IPS-18c (cell line): ENCODE results near the gene S100A5.

Experiments
- H3K4me3 ChIP-seq: 2 replicates; pipeline ENCODE4 v1.7.0; 2013; ENCODE audit warnings: low read depth, mild to moderate bottlenecking, low read length, moderate library complexity; ENCODE audit not compliant: insufficient read depth
- H3K9me3 ChIP-seq: one replicate; pipeline ENCODE4 v1.6.1; 2013; ENCODE audit warnings: mild to moderate bottlenecking, low read length, moderate library complexity; ENCODE audit not compliant: control insufficient read depth, insufficient read depth

S100A5 gene

GRCh38 chr1:153505576-153505975 lies 35.2 kb downstream of the S100A5 start:
- H3K4me3 ChIP-seq = no peak overlapping the region

GRCh38 chr1:153503766-153504165 lies 37.0 kb downstream of the S100A5 start:
- no peaks in the 10 kb centered on the region for H3K9me3 ChIP-seq

More at GRCh38 chr1:153505576-153505975, 35.2 kb downstream of the S100A5 start:
- H3K9me3 ChIP-seq = no peaks in the 10 kb centered on the region

GRCh38 chr1:153498746-153499145 lies 42.0 kb downstream of the S100A5 start:
- Histone ChIP-seq H3K9me3 (no peaks in the 10 kb centered on the region), H3K4me3 (no peak overlapping the region)

More at GRCh38 chr1:153503766-153504165, 37.0 kb downstream of the S100A5 start:
- no peak overlapping the region for H3K4me3 ChIP-seq

- H3K4me3 ChIP-seq = no peak overlapping the region
- no peaks in the 10 kb centered on the region for H3K9me3 ChIP-seq
Observed at GRCh38 chr1:153495536-153495935, 45.2 kb downstream of the S100A5 start.

GRCh38 chr1:153494976-153495535 lies 45.7 kb downstream of the S100A5 start:
- H3K9me3 ChIP-seq = no peaks in the 10 kb centered on the region
- no peak overlapping the region for H3K4me3 ChIP-seq

- Histone ChIP-seq H3K4me3 (no peak overlapping the region), H3K9me3 (no peaks in the 10 kb centered on the region)
Observed at GRCh38 chr1:153493343-153493960, 47.3 kb downstream of the S100A5 start.

GRCh38 chr1:153490272-153491051 lies 50.3 kb downstream of the S100A5 start:
- H3K9me3 ChIP-seq = no peaks in the 10 kb centered on the region
- no peak overlapping the region for H3K4me3 ChIP-seq

- Histone ChIP-seq H3K9me3 (no peaks in the 10 kb centered on the region), H3K4me3 (no peak overlapping the region)
Observed at GRCh38 chr1:153488731-153489130, 52.0 kb downstream of the S100A5 start.

GRCh38 chr1:153487707-153488106 lies 53.0 kb downstream of the S100A5 start:
- Histone ChIP-seq H3K4me3 (no peak overlapping the region), H3K9me3 (no peaks in the 10 kb centered on the region)
